Colon (tissue), 2 donors: ENCODE measurements around the gene CNOT4.
"Not testable (repeated sequence)": the region's sequence is repeated elsewhere in the genome, so short reads cannot be mapped to it uniquely, and the experiment has no call there.

Experiments
- FAIRE-seq: peaks from 2 replicates; lab custom pipeline; 2012; peaks lifted over from hg19 to GRCh38; lab: Jason Lieb, UNC
- donor health status: control.
- donor health status: control.

The CNOT4 gene

GRCh38 chr7:135322571-135323340 lies 187.1 kb downstream of the CNOT4 start:
- FAIRE-seq = no peak

DNA sequence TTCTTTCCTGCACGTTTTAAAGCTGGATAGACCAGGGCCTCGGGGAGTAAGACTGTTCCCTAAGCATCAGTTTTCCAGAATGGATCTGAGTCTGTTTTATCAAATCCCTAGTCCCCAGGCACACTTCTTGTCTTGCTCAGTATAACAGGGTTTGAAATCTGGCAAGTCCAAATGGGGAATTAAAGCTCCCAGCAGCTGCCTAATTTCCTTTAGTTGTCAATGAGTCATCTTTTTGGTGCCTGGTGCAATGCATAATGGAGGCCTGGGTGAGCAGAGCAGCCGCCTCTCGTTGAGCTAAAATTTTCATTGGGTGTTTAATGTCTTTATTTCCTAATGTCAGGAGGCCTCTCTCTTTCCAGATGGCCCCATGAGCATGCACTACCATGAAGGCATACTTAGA lies 188.3 kb downstream of the CNOT4 start:
- no peak for FAIRE-seq

GRCh38 chr7:135320953-135321352 lies 188.9 kb downstream of the CNOT4 start:
- FAIRE-seq = not testable (repeated sequence)

GRCh38 chr7:135320268-135320667 lies 189.6 kb downstream of the CNOT4 start:
- FAIRE-seq = no peak

- FAIRE-seq = no peak
These were observed 192.1 kb downstream of the CNOT4 start for GRCh38 chr7:135317676-135318325.

GRCh38 chr7:135316648-135317313 lies 193.1 kb downstream of the CNOT4 start:
- FAIRE-seq = no peak

GRCh38 chr7:135313971-135314370 lies 195.9 kb downstream of the CNOT4 start:
- FAIRE-seq = no peak
